PC-9 (cell line): ENCODE measurements around the gene IRS1. TPM values are rescaled to one million over a fixed set of nuclear protein-coding genes. Genes with fewer than 3 reads are reported as not detected.

Experiments
- BruUV-seq: library from RNA; stranded (reverse); fragments of 400-500 nt; replicated peaks from 2 replicates; lab custom pipeline; 2021; lab: Mats Ljungman, UMichigan
- CTCF ChIA-PET: fragments of 300-600 bp; sonication (Branson Sonifier 250); formaldehyde crosslinking; loops from one replicate; lab custom pipeline; 2022; ENCODE audit warnings: antibody characterized with exemption; lab: Charles Lee
- POLR2A ChIA-PET: fragments of 300-600 bp; sonication (Branson Sonifier 250); formaldehyde crosslinking; loops from one replicate; lab custom pipeline; 2022; ENCODE audit warnings: antibody characterized with exemption; ENCODE audit not compliant: unreplicated experiment; lab: Charles Lee
- DNase-seq, 2 experiments: peaks; one replicate each; pipeline versions ENCODE4 v3.0.0 to v3.0.0-alpha.2; 2015 to 2022; ENCODE audit warnings: mixed read lengths in 1 of 2
- H2AFZ ChIP-seq: fragments of 200-600 bp; sonication (generic); 2 replicates; pipeline ENCODE4 v1.8.1; 2017; ENCODE audit warnings: antibody characterized with exemption
- H3F3A ChIP-seq: fragments of 200-600 bp; sonication (generic); 2 replicates; pipeline ENCODE4 v1.8.1; 2017; ENCODE audit warnings: antibody characterized with exemption, mild to moderate bottlenecking, low read depth; ENCODE audit not compliant: insufficient read depth
- H3K27ac ChIP-seq: fragments of 200-600 bp; sonication (generic); 2 replicates; pipeline ENCODE4 v1.6.1; 2016; ENCODE audit warnings: mixed run types
- H3K27me3 ChIP-seq: fragments of 200-600 bp; sonication (generic); 2 replicates; pipeline ENCODE4 v1.6.1; 2016; ENCODE audit warnings: low read depth, mixed run types; ENCODE audit not compliant: insufficient read depth
- H3K36me3 ChIP-seq: fragments of 200-600 bp; sonication (generic); 2 replicates; pipeline ENCODE4 v1.6.1; 2016; ENCODE audit warnings: low read depth, mixed run types
- H3K4me1 ChIP-seq: fragments of 200-600 bp; sonication (generic); replicated peaks from 2 replicates; pipeline ENCODE4 v1.6.1; 2016; ENCODE audit warnings: mixed run types; ENCODE audit not compliant: insufficient read depth
- H3K4me2 ChIP-seq: fragments of 200-600 bp; sonication (generic); 2 replicates; pipeline ENCODE4 v1.6.1; 2017; ENCODE audit warnings: mixed run types
- H3K4me3 ChIP-seq: fragments of 200-600 bp; sonication (generic); 2 replicates; pipeline ENCODE4 v1.6.1; 2016; ENCODE audit warnings: mixed run types
- H3K79me2 ChIP-seq: fragments of 200-600 bp; sonication (generic); 2 replicates; pipeline ENCODE4 v1.6.1; 2017; ENCODE audit warnings: low read depth, mixed run types
- H3K9me2 ChIP-seq: fragments of 200-600 bp; sonication (generic); 2 replicates; pipeline ENCODE4 v1.8.1; 2017; ENCODE audit warnings: mild to moderate bottlenecking; ENCODE audit not compliant: insufficient read depth
- H3K9me3 ChIP-seq: fragments of 200-600 bp; sonication (generic); 2 replicates; pipeline ENCODE4 v1.8.1; 2016; ENCODE audit warnings: low read depth; ENCODE audit not compliant: insufficient read depth
- H4K20me1 ChIP-seq: fragments of 200-600 bp; sonication (generic); 2 replicates; pipeline ENCODE4 v1.8.1; 2017; ENCODE audit not compliant: insufficient read depth
- EZH2 ChIP-seq: fragments of 200-600 bp; sonication (generic); IDR thresholded peaks from 2 replicates; pipeline ENCODE4 v1.8.0; 2017; ENCODE audit warnings: antibody characterized with exemption, low read depth
- intact Hi-C: fragments of 100-400 bp; cut with micrococcal nuclease; formaldehyde crosslinking; loops from one replicate; pipeline ENCODE4 v1.10.0; 2022; ENCODE audit not compliant: unreplicated experiment
- total RNA-seq: library from RNA; stranded (reverse); gene quantifications from 2 replicates; pipeline ENCODE4 v1.2.3, GENCODE V29; 2021
- TF ChIP-seq, protein P1 (sequence below): fragments of 200-600 bp; sonication (generic); conservative IDR thresholded peaks from 2 replicates; pipeline ENCODE4 v1.6.1; 2017; ENCODE audit warnings: mixed run types, antibody characterized with exemption, mild to moderate bottlenecking, moderate library complexity

The IRS1 gene
- total RNA-seq, 1 experiment from 2014 or later = 28.6 TPM

DNA sequence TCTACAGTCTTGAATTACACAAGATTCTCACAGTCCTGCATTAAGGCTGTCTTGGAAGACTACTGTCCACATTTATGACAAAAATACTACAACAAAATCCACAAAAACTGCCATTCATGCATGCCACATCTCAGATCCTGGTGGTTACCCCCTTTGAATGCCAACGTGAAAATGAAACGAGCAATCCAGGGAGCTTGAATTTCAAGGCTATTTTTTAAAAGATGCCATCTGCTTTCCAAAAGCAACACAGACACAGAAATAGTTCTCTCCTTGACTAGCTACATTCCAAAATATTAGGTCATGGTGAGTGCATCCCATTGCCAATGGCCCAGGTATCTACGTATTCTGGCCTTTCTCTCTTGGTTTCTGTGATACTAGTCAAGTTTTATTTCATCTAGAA, 36.3 kb downstream of the IRS1 start:
- H3K4me3 ChIP-seq = no peak overlapping the region
- H3K27me3 ChIP-seq = no peaks in the 10 kb centered on the region
- H3K79me2 ChIP-seq = peaks cover 82% of the 10 kb centered on the region
- H3K9me2 ChIP-seq = no peaks in the 10 kb centered on the region
- intact Hi-C loops = no loop called here
- peaks cover 29% of the 10 kb centered on the region; the same call in 1 of the 2 replicates for H3K36me3 ChIP-seq
- H4K20me1 ChIP-seq = no peaks in the 10 kb centered on the region
- ChIA-PET CTCF (no interaction called here), POLR2A (interaction anchor here (0.6 kb wide), 1 partner anchor 184 kb away, joined by 5 read pairs; no protein-coding TSS in a partner anchor)
- no peak overlapping the region for H3K4me2 ChIP-seq
- H3K27ac ChIP-seq = no peak overlapping the region
- no peak for DNase-seq
- H3F3A ChIP-seq = no peaks in the 10 kb centered on the region
- BruUV-seq = no TSS peak
- no peak overlapping the region for H2AFZ ChIP-seq
- no peak for TF ChIP-seq EZH2
- TF ChIP-seq, protein P1, sequence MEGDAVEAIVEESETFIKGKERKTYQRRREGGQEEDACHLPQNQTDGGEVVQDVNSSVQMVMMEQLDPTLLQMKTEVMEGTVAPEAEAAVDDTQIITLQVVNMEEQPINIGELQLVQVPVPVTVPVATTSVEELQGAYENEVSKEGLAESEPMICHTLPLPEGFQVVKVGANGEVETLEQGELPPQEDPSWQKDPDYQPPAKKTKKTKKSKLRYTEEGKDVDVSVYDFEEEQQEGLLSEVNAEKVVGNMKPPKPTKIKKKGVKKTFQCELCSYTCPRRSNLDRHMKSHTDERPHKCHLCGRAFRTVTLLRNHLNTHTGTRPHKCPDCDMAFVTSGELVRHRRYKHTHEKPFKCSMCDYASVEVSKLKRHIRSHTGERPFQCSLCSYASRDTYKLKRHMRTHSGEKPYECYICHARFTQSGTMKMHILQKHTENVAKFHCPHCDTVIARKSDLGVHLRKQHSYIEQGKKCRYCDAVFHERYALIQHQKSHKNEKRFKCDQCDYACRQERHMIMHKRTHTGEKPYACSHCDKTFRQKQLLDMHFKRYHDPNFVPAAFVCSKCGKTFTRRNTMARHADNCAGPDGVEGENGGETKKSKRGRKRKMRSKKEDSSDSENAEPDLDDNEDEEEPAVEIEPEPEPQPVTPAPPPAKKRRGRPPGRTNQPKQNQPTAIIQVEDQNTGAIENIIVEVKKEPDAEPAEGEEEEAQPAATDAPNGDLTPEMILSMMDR = no peak
- 0 out of 2 replicates have a peak, but pooled peaks cover 5% of the 10 kb centered on the region for H3K4me1 ChIP-seq
- peaks cover 4% of the 10 kb centered on the region; the same call in 1 of the 2 replicates for H3K9me3 ChIP-seq

DNA sequence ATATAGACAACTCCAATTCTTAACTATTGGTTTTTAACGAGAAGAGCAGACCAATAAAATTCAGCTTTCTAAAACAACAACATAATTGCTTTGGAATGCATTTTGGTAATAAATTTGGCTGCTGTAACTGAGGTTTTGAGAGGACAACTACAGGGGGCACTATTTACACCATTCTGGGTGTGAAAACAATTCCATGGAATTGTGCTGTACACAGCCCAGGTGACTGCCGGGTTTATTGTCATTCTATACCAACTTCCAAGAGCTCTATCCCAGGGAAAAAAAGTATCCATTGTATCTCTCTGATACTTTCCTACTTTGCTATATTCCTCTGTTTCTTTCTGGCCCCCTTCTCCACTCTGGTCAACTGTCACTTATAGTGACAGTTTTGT, 38.4 kb downstream of the IRS1 start:
- H3K27ac ChIP-seq = no peak overlapping the region
- BruUV-seq = no TSS peak

DNA sequence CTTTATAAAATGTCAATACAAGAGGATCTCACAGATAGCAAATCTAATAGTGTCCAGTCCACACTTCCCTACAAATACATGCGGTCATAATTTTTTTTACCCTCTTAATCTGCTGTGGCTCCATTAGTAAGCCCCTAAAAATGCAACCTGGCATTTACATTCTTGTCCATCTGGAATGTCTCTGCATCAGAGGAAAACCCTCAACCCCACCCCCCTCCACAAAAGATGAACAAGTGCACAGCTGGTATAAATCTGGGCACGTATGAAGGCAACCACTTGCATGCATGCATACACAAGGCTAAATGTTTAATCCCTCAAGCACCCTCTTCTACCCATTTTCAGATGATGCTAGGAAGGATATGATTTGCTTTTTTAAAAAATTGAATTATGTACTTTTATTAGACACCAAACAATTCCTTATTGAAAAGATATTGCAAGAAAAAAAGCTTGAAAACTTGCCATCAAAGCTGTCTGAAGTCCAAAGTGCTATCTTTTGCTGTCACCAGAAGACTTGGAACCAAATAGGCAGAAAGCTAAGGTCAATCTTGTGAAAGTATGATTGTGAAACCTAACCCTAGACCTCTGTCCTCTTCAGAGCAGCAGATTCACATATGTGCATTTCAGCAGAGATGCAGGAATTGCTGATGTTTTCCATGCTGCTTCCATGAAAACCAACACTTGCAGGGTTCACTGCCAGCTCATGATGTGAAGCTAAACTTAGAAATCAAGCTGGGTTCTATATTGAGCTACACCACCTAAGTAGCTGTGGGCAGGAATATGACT, 39.0 kb downstream of the IRS1 start:
- no peaks in the 10 kb centered on the region for H3K27me3 ChIP-seq
- ChIA-PET POLR2A (interaction anchor here (0.6 kb wide), 2 partner anchors 283 to 623 kb away, joined by 3 read pairs; no protein-coding TSS in a partner anchor), CTCF (no interaction called here)
- peaks cover 27% of the 10 kb centered on the region; the same call in 1 of the 2 replicates for H3K36me3 ChIP-seq
- H3F3A ChIP-seq = peaks cover 16% of the 10 kb centered on the region
- intact Hi-C loops = no loop called here
- H3K4me3 ChIP-seq = no peak overlapping the region
- no peak for TF ChIP-seq EZH2
- TF ChIP-seq, protein P1 = no peak
- H2AFZ ChIP-seq = no peak overlapping the region
- no peaks in the 10 kb centered on the region for H4K20me1 ChIP-seq
- peaks cover 90% of the 10 kb centered on the region for H3K79me2 ChIP-seq
- H3K9me2 ChIP-seq = no peaks in the 10 kb centered on the region
- BruUV-seq = no TSS peak
- no peak overlapping the region for H3K4me2 ChIP-seq
- no peak overlapping the region for H3K27ac ChIP-seq
- peaks cover 15% of the 10 kb centered on the region for H3K4me1 ChIP-seq
- peak in 1 of 2 experiments; percentile 22 for DNase-seq
- H3K9me3 ChIP-seq = no peaks in the 10 kb centered on the region; the same call in 1 of the 2 replicates

More for the DNA sequence above, 38.4 kb downstream of the IRS1 start:
- Histone ChIP-seq H3K9me3 (no peaks in the 10 kb centered on the region; the same call in 1 of the 2 replicates), H3K9me2 (no peaks in the 10 kb centered on the region), H3K4me1 (peaks cover 10% of the 10 kb centered on the region), H3F3A (peaks cover 12% of the 10 kb centered on the region), H3K27me3 (no peaks in the 10 kb centered on the region), H3K4me2 (no peak overlapping the region), H3K4me3 (no peak overlapping the region), H3K79me2 (peaks cover 87% of the 10 kb centered on the region), H4K20me1 (no peaks in the 10 kb centered on the region), H3K36me3 (peaks cover 29% of the 10 kb centered on the region; the same call in 1 of the 2 replicates), H2AFZ (no peak overlapping the region)
- ChIA-PET CTCF (no interaction called here), POLR2A (interaction anchor here (0.6 kb wide), 2 partner anchors 284 to 624 kb away, joined by 3 read pairs; no protein-coding TSS in a partner anchor)
- intact Hi-C loops = no loop called here
- DNase-seq = no peak
- TF ChIP-seq, protein P1 = no peak
- TF ChIP-seq EZH2 = no peak
